Measurements from ENCODE around the gene TALDO1. TPM values are rescaled to one million over a fixed set of nuclear protein-coding genes. Genes with fewer than 3 reads are reported as not detected.

The TALDO1 gene
- total and polyA plus RNA-seq, 2 donors (not counting 1 experiment from before 2014, with no cell fraction given), result 136 to 150 TPM

GRCh38 chr11:767238-767637 lies 20.0 kb downstream of the TALDO1 start:
- H3K4me3 ChIP-seq (replicated peaks in 1 of 4; ENCODE audit: control extremely low read depth in 1 of 4, insufficient read depth in 1 of 4, low read depth in 3 of 4, low read length in 4 of 4), result no peak overlapping the region
- H3K36me3 ChIP-seq (ENCODE audit: control insufficient read depth, insufficient read depth, low read length), result peaks cover 51% of the 10 kb centered on the region
- no peak overlapping the region for H3K9ac ChIP-seq (ENCODE audit: insufficient read depth, low read length)
- H3K9me3 ChIP-seq (ENCODE audit: control insufficient read depth, insufficient read depth, low read depth, low read length), result no peaks in the 10 kb centered on the region
- peaks cover 10% of the 10 kb centered on the region for H3K79me2 ChIP-seq (ENCODE audit: control insufficient read depth, insufficient read depth, low read length)
- TF ChIP-seq CTCF (conservative IDR thresholded peaks at IDR 0.05 in 1 of 2, IDR thresholded peaks at IDR 0.05 in 1 of 2; ENCODE audit: low read depth in 1 of 2, low read length in 2 of 2), result no peak
- TF ChIP-seq EZH2 (IDR thresholded peaks at IDR 0.05; ENCODE audit: low read length, missing control alignments), result no peak
- H3K4me2 ChIP-seq (ENCODE audit: extremely low read depth, insufficient read depth, low read length), result no peak overlapping the region
- H3K27ac ChIP-seq (ENCODE audit: insufficient read depth, low read length), result no peak overlapping the region
- H4K20me1 ChIP-seq (ENCODE audit: control insufficient read depth, extremely low read depth, insufficient read depth, low read length), result peaks cover 2% of the 10 kb centered on the region
- no peak overlapping the region for H2AFZ ChIP-seq (ENCODE audit: low read length)
- H3K27me3 ChIP-seq (ENCODE audit: control insufficient read depth, insufficient read depth, low read length), result no peaks in the 10 kb centered on the region
- DNase-seq (ENCODE audit: low read depth in 2 of 2), result no peak
- peaks cover 6% of the 10 kb centered on the region for H3K4me1 ChIP-seq (ENCODE audit: control insufficient read depth, extremely low read depth, insufficient read depth, low read length)

GRCh38 chr11:769887-770641 lies 22.8 kb downstream of the TALDO1 start:
- H4K20me1 ChIP-seq (ENCODE audit: control insufficient read depth, extremely low read depth, insufficient read depth, low read length), result no peaks in the 10 kb centered on the region
- peaks cover 38% of the 10 kb centered on the region for H3K79me2 ChIP-seq (ENCODE audit: control insufficient read depth, insufficient read depth, low read length)
- H3K9me3 ChIP-seq (ENCODE audit: control insufficient read depth, insufficient read depth, low read depth, low read length), result no peaks in the 10 kb centered on the region
- H3K9ac ChIP-seq (ENCODE audit: insufficient read depth, low read length), result no peak overlapping the region
- no peak overlapping the region for H3K4me3 ChIP-seq (replicated peaks in 1 of 4; ENCODE audit: control extremely low read depth in 1 of 4, insufficient read depth in 1 of 4, low read depth in 3 of 4, low read length in 4 of 4)
- H3K36me3 ChIP-seq (ENCODE audit: control insufficient read depth, insufficient read depth, low read length), result peaks cover 41% of the 10 kb centered on the region
- H3K27ac ChIP-seq (ENCODE audit: insufficient read depth, low read length), result no peak overlapping the region
- TF ChIP-seq CTCF (conservative IDR thresholded peaks at IDR 0.05 in 1 of 2, IDR thresholded peaks at IDR 0.05 in 1 of 2; ENCODE audit: low read depth in 1 of 2, low read length in 2 of 2), result no peak
- no peak for TF ChIP-seq EZH2 (IDR thresholded peaks at IDR 0.05; ENCODE audit: low read length, missing control alignments)
- H3K27me3 ChIP-seq (ENCODE audit: control insufficient read depth, insufficient read depth, low read length), result no peaks in the 10 kb centered on the region
- DNase-seq (ENCODE audit: low read depth in 2 of 2), result no peak
- H3K4me1 ChIP-seq (ENCODE audit: control insufficient read depth, extremely low read depth, insufficient read depth, low read length), result no peaks in the 10 kb centered on the region
- H3K4me2 ChIP-seq (ENCODE audit: extremely low read depth, insufficient read depth, low read length), result no peak overlapping the region
- H2AFZ ChIP-seq (ENCODE audit: low read length), result no peak overlapping the region

- no peaks in the 10 kb centered on the region for H3K27me3 ChIP-seq (ENCODE audit: control insufficient read depth, insufficient read depth, low read length)
- H3K9ac ChIP-seq (ENCODE audit: insufficient read depth, low read length), result no peak overlapping the region
- TF ChIP-seq CTCF (conservative IDR thresholded peaks at IDR 0.05 in 1 of 2, IDR thresholded peaks at IDR 0.05 in 1 of 2; ENCODE audit: low read depth in 1 of 2, low read length in 2 of 2), result no peak
- TF ChIP-seq EZH2 (IDR thresholded peaks at IDR 0.05; ENCODE audit: low read length, missing control alignments), result no peak
- H3K79me2 ChIP-seq (ENCODE audit: control insufficient read depth, insufficient read depth, low read length), result peaks cover 46% of the 10 kb centered on the region
- no peak overlapping the region for H3K27ac ChIP-seq (ENCODE audit: insufficient read depth, low read length)
- no peak overlapping the region for H2AFZ ChIP-seq (ENCODE audit: low read length)
- H3K4me1 ChIP-seq (ENCODE audit: control insufficient read depth, extremely low read depth, insufficient read depth, low read length), result no peaks in the 10 kb centered on the region
- H3K4me3 ChIP-seq (replicated peaks in 1 of 4; ENCODE audit: control extremely low read depth in 1 of 4, insufficient read depth in 1 of 4, low read depth in 3 of 4, low read length in 4 of 4), result no peak overlapping the region
- H4K20me1 ChIP-seq (ENCODE audit: control insufficient read depth, extremely low read depth, insufficient read depth, low read length), result no peaks in the 10 kb centered on the region
- H3K4me2 ChIP-seq (ENCODE audit: extremely low read depth, insufficient read depth, low read length), result no peak overlapping the region
- H3K9me3 ChIP-seq (ENCODE audit: control insufficient read depth, insufficient read depth, low read depth, low read length), result no peaks in the 10 kb centered on the region
- DNase-seq (ENCODE audit: low read depth in 2 of 2), result no peak
- peaks cover 39% of the 10 kb centered on the region for H3K36me3 ChIP-seq (ENCODE audit: control insufficient read depth, insufficient read depth, low read length)
Measured at GRCh38 chr11:770642-771616, 23.7 kb downstream of the TALDO1 start.
